Kidney glomerular epithelial cell (primary cell): Measurements from ENCODE around the gene SMG6.

Experiments used
- DNase-seq: peaks from one replicate; lab custom pipeline; 2025; lab: John Stamatoyannopoulos, UW

Gene SMG6

DNA sequence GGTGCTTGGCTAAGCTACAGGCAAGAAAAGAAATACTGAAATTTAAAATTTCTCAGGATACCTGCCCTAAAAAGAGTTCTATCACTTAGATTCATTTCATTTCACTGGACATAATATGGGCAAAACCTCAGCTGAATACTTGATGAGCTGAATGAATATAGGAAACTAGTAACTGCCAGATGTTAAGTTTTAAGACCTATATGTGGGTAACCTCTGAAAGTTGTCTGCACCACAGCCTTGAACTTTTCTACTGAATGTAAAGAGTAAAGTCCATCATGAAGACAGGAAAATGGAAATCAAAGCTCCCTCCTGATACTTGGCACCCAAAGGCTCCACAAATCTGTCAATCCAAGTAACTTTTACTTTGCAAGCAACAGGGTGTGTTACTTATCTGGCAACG lies 197.9 kb downstream of the SMG6 start:
- DNase-seq = no peak

DNA sequence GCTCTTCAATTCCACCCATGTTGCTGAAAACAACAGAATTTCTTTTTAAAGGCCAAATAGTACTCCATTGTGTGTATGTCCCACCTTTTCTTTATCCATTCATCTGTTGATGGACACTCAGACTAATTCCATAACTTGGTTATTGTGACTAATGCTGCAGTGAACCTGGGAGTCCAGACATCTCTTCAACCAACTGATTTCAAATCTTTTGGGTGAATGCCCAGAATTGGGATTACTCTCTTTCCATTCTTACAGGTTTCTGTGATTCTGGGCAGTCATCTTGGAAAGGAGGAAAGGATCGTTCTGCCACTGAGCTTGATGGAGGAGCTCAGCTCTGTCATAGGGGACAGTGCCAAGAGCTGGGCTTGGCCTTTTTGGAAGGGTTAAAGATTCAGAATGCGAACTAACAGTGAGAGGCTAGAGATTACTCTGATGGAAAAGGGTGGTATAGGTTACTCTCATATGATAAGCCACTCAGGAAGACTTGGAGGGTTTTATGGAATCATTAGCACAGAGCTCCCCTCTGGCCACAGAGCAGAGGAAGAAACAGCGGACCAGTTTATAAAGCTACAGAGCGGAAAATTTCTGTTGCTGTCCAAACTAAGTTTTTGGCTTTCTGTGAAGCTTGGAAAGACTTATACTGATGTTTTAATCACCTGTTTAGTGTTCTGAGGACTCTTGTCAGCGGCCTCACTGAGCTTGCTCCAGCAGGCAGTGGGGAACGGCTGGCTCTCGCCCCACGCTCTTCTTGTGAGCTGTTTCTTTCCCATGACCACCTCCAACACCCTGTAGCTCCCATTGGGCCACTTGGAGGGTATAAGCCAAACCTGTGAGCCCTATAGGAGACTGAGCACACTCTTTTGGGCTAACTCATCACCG lies 200.4 kb downstream of the SMG6 start:
- no peak for DNase-seq

DNA sequence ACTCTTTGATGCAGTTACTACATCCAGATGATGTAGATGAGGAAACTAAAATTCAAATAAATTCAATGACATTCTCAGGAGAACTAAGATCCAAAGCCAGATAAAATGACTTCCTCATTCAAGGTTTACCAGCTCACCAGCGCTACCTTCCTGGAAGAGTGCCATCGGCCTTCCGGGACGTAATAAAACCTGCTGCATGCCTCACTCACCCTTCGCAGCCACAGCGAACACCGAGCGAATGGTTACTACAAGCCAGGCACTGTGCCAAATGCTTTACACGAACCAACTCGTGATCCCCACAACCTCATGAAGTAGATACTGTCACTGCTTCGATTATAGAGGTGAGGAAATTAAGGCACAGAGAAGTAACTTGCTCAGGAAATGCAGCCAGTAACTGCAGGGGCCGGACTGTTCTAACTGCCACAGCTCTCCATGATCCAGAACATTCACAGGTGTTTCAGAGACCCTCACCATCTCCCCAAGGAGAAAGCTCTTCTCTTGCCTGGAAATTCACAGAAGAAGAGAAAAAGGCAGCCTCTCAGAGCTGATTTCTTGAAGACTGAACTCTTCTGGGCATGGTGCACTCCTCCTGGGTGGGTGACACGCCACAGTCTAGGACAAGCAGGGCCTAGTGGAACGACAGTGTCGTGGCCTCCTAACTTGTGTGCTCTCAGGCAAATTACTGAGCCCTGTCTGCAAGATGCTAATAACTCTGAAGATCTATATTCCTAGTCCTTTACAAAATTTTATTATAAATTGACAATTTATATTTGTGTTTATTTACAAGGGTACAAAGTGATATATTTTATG lies 201.9 kb downstream of the SMG6 start:
- no peak for DNase-seq

DNA sequence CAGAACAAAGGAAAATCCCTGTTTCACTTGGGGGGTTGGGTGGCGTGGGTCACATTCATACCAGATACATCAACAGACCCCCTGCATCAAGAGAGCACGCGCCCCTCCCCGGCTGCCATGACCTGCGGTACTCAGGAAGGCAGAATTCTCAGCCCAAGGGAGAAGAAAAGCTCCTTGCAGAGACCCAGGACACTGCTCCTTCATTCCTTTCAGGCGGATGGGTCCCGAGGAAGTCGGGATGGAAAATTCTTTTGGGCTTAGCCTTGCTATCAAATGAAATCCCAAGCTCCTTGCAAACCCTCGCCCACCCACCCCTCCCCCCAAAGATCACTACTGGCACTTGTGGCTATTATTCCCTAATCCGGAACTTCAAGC lies 208.1 kb downstream of the SMG6 start:
- DNase-seq = no peak

DNA sequence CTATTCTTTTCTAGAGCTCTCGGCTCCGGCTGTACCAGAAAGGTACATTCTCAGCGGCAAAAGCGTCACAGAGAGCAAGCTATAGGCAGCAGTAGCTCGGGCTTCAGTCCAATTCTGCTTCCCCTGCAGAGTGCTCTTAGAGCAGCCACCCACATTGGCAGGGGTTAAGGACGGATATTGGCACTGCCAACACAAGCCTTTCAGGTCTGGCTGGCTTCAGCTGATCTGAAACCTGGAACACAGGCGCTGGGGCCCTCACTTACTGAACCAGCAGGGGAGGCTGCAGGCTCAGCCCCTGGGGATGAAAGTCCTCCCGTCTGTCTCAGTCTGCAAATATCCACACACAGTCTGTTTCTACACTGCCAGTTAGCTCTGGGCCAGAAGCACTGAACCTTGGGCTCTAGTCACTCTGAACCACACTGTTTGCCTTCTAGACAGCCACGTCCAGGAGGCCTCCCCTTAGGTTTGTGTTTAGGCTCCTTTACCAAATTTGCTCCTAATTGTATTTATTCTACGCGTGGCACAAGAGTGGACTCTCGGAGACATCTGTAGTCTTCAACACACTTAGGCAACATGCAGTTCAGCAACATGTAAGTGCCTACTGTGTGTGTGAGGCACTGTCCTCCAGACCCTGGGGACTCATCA lies 208.6 kb downstream of the SMG6 start:
- no peak for DNase-seq

DNA sequence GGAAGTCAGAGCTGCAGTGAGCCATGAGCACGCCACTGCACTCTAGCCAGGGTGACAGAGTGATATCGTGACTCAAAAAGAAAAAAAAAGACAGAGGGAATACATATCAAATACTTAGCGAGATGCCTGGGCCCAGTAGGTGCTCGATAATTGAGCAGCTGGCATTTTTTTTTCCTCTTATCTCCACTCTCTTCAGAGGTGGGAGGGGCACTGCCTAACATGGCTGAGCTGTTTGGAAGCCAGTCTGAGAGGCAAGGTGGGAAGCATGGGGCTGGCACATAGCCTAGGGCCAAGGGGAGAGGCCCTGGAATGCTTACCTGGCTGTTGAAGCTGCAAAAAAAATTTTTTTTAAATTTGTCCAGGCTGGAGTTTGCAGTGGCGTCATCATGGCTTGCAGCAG lies 210.2 kb downstream of the SMG6 start:
- no peak for DNase-seq

DNA sequence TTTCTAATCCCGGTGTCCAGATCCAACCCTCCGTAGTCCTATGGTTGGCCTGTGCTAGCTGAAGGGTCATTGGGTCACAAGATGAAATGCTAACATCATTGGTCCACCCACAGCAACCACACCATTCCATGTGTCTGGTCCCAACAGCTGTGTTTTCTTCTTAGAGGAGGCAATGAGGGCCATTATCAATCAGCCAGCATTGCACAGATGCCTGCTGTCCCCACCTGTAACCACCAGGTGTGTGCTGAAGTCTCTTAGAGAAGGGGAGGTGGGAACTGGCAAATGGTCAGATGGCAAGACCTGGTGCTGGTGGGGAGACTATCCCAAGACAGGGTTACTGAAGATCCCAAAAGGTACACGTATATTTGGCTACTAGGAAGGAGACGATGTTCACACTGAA lies 211.3 kb downstream of the SMG6 start:
- DNase-seq = no peak

DNA sequence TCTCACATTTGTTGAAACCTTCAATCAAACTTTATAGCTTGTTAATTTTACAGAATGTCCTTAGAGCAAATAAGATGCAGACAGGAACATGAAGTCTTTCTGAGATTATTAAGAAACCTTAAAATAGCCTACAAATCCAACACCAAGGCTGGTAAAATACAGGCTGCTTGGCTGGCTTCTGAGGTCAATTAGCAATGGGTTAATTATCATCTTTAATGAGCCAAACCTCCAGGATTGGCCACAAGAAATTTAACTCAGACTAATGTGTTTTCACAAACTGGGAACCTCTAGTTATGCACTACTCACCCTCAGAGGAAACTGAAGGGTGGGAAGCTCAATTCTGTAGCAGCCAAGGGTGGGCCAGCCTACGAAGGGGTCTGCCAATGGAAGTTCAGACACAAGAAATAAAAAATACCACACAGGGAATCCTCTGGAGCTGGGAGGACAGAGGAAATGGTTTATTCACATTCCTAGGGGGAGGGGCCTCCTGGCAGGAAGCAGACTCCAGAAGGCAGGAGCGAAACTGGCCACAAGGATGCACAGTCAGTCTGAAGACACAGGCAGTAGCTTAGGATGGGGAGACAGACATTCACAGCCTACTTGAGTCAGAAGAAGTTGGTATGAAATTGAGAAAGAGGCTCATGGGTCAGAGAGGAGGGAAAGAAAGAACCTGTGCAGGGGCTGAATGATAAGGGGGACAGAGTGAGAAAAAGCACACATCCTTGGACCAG lies 212.6 kb downstream of the SMG6 start:
- DNase-seq = peak; percentile 80

DNA sequence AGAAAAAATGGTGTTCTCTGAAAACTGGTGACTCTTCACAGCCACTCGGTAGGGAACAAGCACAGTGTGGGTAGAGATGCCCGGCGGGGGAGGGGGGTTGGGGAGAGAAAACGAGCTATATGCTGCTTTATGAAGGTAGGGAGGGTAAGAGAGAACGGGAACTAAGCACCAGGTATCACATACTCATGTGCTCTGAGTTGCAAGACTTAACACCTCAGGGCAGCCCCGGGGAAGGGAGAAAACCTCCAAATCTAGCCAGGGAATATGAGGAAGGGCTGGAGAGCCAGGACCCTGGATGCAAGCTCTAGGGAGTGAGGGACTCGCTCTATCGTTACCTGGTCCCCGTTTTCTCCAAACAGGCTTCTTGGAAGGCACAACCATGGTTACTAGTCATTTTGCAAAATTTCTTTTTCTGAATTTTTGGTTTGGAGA lies 213.4 kb downstream of the SMG6 start:
- DNase-seq = no peak

DNA sequence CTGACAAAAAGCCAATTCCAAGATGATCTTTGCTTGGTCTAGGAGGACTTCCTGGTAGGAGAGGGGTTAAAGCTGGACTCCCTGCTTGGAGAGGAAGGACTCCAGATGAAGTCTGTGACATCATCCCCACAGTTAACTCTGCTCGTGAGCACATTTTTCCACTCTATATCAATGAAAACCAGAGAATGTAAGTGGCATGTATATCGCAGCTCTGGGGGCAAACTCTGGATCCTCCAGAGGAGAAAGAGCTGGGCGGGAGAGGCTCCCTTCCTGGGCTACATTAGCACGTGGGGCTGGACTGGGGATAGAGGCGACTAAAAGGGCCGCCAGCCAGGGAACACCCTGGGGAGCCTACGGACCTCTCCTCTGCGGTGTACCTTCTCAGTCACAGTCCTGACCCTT lies 214.6 kb downstream of the SMG6 start:
- DNase-seq = no peak

DNA sequence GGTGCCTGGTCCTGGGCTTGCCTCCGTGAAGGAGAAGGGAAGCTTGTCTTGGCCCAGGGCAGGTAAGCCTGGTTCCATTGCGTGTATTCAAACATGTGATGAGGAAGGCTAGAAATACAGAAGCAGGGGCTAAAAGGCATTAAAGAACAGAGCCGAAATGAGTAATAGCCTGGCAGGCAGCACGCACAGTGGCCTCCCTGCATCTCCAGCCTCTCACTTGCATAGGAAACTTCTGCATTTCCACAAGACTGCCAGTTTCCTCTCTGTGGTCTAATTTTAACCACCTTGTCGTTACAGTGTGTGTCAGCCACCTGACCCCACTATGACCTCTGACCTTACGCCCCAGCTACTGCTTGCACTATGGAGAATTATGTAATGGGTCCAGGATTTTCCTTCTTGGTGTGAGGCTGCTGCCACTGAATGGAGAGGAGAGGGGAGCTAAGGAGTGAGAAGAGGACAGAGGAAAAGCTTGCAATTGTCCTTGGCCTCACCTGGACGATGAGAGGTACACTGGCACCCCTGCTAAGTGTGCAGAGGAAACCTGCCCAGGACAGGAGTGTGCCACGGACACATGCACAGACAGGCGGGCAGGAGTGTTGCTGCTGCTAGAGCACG lies 215.9 kb downstream of the SMG6 start:
- no peak for DNase-seq

DNA sequence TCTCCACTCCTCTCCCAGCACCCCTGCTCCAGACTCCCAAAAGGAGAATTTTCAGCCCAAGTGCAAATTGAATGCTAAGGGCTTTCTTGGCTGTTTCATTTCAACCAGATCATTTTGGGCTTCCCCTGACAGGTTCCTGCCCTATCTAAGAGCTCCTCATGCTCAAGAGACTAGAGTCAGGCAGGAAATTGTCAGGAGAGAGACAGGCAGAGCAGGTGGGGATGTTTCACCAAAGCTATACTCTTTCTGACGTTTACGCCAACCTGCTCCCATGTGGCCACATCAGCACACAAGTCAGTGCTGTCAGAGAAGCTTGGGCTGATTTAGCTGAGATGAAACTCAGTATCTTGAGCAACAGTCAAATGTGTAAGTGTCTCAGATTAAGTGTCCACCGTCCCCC lies 217.3 kb downstream of the SMG6 start:
- no peak for DNase-seq

DNA sequence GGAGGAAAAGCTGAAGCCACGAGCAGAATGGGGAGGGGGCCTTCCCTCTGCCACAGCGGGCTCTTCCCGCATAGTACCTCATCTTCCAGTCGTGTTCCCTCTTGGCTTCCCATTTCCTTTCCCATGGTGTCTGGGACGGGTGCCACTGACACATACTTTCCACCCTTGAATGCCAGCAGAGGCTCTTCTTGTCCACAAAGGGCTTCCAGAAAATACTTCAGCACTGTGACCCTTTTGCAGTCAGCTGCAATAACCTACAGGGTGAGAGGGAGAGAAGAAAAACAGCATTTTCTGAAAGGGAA lies 218.0 kb downstream of the SMG6 start:
- DNase-seq = no peak

DNA sequence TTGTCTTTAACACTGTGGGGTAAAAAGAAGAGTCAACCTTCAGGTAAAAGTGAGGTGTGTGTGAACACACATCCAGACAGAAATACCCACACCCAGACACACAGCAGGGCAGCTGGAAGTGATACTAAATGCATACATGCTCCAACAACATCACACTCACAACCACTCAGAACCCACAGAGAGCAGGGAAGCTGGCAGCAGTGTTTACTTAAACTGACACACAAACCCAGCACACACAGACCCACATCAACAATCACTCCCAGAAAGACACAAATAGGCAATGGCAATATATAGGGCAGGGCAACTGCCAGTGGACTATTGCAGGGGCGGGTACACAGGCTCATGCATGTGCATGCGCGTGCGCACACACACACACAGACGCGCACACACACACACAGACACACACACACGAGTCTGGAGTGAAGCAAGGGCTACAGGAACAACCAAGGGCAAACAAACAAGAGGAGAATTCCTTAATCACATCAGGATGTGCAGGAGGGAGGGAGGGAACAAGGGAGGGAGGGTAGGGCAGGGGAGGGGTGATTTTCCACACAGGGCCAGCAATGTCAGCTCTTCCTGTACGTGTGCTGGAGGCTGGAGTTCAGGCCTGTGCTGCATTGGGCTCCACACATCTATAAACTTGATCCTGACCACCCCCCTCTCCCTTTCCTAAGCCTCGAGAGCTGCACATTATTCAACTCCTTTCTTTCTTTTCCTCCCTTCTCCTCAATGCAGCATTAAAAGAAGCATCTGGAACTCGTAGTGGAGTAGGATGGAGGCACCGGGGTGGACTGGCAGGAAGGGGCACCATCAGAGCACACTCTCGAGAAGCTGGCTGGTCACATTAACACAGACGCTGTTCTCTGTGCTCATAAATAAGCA lies 218.6 kb downstream of the SMG6 start:
- no peak for DNase-seq

DNA sequence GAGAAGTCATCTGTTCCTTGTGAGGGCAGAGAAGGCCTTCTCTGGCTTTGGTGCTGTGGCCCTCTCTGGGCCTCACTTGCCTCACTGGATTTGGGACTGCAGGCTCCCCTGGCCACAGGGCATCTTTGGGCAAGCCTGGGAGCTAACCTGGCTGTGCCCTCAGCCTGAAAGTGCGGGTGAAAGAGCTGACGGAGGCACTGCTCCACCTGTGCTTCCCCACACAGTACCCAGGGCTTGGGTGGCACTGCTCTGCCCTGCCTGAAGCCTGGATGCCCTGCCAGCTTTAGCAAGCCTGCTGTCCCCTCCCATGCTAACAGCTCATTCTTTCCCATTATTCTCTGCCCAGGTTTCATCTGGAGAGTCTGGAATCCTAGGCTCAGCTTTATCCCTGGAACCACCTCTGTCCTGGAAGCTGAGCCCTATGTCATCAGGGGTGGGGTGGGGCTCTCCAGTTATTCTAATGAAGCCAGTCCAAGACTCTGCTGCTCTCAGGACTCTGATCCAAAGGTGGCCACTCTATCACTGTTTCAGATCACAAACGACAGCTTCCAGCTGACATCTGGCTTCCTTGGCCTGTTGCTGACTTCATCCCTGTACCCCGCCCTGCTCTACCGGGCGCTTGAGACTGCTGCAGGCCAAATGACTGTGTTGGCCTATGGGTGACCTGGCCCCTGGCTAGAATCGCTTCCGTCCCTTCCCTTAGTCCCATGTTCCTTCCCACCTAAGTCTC lies 219.4 kb downstream of the SMG6 start:
- DNase-seq = no peak

DNA sequence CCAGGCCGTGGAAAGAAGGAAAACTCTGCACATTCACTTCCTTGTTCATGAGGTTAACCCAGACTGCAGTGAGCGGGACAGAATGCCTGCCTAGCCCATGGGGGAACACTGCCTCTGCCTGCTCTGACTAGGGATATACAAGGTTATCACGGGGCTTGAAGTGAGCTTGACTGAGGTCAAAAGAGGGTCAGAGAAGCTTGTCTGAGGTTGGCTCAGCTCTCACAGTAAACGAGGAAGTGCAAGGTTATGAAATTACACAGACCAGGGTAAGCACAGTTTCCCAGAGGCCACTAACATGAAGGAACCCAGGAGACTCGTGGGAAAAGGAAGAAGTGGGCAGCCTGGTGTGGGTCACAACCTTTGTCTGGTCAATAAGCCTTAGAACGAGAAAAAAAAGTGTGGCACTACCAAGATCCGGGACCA lies 220.0 kb downstream of the SMG6 start:
- DNase-seq = no peak

DNA sequence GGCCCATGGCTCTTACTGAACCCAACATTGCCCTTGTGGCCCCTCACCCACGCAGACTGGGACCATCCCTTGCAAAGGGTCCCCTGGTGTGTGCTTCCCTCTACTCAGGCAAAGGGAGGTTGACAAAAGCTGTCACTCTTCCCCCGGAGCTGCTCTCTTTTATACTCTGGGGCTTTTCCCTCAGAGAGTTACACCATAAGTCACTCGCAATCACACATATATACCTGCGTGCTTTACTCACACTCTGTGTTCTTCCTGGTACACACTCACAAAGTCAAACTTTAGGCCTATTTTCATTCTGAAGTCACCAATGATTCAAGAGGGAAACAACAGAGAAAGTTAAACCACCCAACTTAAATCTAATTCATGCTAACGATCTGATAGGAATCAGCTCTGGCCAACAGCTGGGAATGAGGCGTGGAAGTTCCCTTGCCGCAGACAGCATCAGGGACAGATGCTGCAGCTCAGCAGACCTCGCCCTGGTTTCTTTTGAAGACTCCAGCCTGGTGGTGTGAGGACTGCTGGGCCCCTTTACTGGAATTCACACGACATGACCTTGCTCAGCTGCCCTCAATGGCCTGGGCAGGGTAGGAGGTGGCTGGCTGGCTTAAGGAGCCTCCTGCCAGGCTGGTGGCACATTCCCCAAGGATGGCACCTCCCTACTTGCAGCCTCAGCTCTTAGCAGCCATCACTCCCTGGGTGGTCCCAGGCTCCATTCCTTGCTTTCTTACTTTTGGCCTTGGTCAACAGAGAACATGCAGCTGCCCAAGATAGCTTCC lies 221.4 kb downstream of the SMG6 start:
- DNase-seq = no peak

DNA sequence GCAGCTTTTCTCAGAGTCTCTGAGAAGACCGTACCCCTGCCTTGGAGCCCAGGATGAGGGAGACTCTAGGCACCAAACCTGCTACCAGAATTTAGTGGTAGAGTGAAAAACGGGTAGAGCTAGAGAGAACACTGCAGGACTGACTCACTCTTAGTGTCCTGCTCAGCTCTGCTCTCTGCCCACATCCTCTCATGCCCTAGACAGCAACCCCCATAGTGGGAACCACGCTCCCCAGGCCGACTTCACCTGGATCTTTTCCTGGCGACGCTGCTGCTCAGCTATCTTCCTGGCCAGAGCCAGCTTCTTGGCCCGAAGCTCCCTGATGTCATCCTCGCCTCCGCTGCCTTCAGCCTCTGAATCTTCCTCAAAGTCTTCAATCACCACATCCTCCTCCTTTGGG lies 222.0 kb downstream of the SMG6 start:
- DNase-seq = no peak

DNA sequence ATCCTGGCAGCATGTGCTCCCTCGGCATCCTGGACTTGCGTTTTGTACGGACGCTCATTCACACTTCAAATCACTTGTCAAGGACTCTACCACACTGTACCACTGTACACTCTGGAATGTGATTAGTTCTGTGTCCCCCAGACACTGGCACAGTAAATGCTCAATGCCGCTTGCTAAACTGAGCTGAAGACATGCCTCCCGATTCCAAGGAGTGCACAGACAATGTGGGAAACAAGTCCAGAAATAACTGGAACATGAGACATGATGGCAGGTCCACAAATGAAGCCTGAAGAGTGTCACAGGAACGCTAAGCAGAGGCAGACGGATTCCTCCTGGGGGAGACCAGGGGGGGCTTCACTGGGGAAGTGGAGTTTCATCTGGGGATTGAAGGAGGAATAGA lies 226.5 kb downstream of the SMG6 start:
- DNase-seq = no peak
